Osteoblast (primary cell): ENCODE measurements around the gene NEUROD6. TPM values are rescaled to one million over a fixed set of nuclear protein-coding genes. Genes with fewer than 3 reads are reported as not detected.

Experiments
- DNase-seq: peaks from one replicate; pipeline ENCODE4 v3.0.0; 2011; ENCODE audit warnings: low spot score, mixed read lengths; ENCODE audit not compliant: insufficient read length; ENCODE audit errors: missing footprints
- H2AFZ ChIP-seq: 2 replicates; pipeline ENCODE4 v1.6.0; 2011; ENCODE audit warnings: mild to moderate bottlenecking, low read length
- H3K27ac ChIP-seq: 2 replicates; pipeline ENCODE4 v1.5.1; 2011; ENCODE audit warnings: mild to moderate bottlenecking, low read depth, low read length, moderate library complexity
- H3K27me3 ChIP-seq: 2 replicates; pipeline ENCODE4 v1.6.0; 2012; ENCODE audit warnings: mild to moderate bottlenecking, control low read depth, inconsistent platforms, low read length, moderate library complexity; ENCODE audit not compliant: insufficient read depth
- H3K36me3 ChIP-seq: 2 replicates; pipeline ENCODE4 v1.5.1; 2011; ENCODE audit warnings: mild to moderate bottlenecking, low read length, control low read depth, moderate library complexity; ENCODE audit not compliant: insufficient read depth
- H3K4me1 ChIP-seq: 2 replicates; pipeline ENCODE4 v1.5.1; 2011; ENCODE audit warnings: mild to moderate bottlenecking, low read length, control low read depth, moderate library complexity; ENCODE audit not compliant: insufficient read depth
- H3K4me2 ChIP-seq: 2 replicates; pipeline ENCODE4 v1.6.0; 2011; ENCODE audit warnings: mild to moderate bottlenecking, low read length; ENCODE audit not compliant: insufficient read depth
- H3K4me3 ChIP-seq: fragments of 200-600 bp; sonication (generic); 3 replicates; pipeline ENCODE4 v1.5.1; 2012; ENCODE audit warnings: mild to moderate bottlenecking, low read length, inconsistent platforms; ENCODE audit not compliant: insufficient read depth
- H3K79me2 ChIP-seq: 2 replicates; pipeline ENCODE4 v1.6.0; 2012; ENCODE audit warnings: mild to moderate bottlenecking, low read length, control low read depth, inconsistent platforms; ENCODE audit not compliant: insufficient read depth
- H3K9me3 ChIP-seq: 2 replicates; pipeline ENCODE4 v1.5.1; 2011; ENCODE audit warnings: low read depth, low read length, control low read depth
- H4K20me1 ChIP-seq: 2 replicates; pipeline ENCODE4 v1.6.0; 2012; ENCODE audit warnings: mild to moderate bottlenecking, low read length, control low read depth; ENCODE audit not compliant: insufficient read depth
- CTCF ChIP-seq: IDR thresholded peaks from 2 replicates; pipeline ENCODE4 v1.5.1; 2011; ENCODE audit warnings: mild to moderate bottlenecking, low read depth, low read length, moderate library complexity; ENCODE audit errors: extremely low read depth
- total RNA-seq: library from RNA; depleted of rRNA; stranded (reverse); fragments of >200 nt; gene quantifications from 2 replicates; pipeline ENCODE4 v1.2.3, GENCODE V29; 2012

The NEUROD6 gene
- total RNA-seq, 1 donor = not detected

- DNase-seq = no peak
These were observed 24.8 kb downstream of the NEUROD6 start for GRCh38 chr7:31315758-31316157.

GRCh38 chr7:31314781-31315180 is 25.7 kb downstream of the NEUROD6 start:
- no peak overlapping the region for H2AFZ ChIP-seq
- no peak overlapping the region for H3K4me3 ChIP-seq
- H3K27ac ChIP-seq = no peak overlapping the region
- H3K79me2 ChIP-seq = no peaks in the 10 kb centered on the region
- no peak overlapping the region for H3K4me2 ChIP-seq
- no peaks in the 10 kb centered on the region for H3K27me3 ChIP-seq
- DNase-seq = no peak
- H4K20me1 ChIP-seq = no peaks in the 10 kb centered on the region
- TF ChIP-seq CTCF = no peak
- H3K36me3 ChIP-seq = no peaks in the 10 kb centered on the region
- no peaks in the 10 kb centered on the region for H3K9me3 ChIP-seq
- H3K4me1 ChIP-seq = no peaks in the 10 kb centered on the region

More at GRCh38 chr7:31315758-31316157, 24.8 kb downstream of the NEUROD6 start:
- no peaks in the 10 kb centered on the region for H4K20me1 ChIP-seq
- TF ChIP-seq CTCF = no peak
- no peaks in the 10 kb centered on the region for H3K79me2 ChIP-seq
- no peak overlapping the region for H2AFZ ChIP-seq
- H3K27me3 ChIP-seq = no peaks in the 10 kb centered on the region
- no peak overlapping the region for H3K27ac ChIP-seq
- H3K4me1 ChIP-seq = no peaks in the 10 kb centered on the region
- H3K4me3 ChIP-seq = no peak overlapping the region
- H3K4me2 ChIP-seq = no peak overlapping the region
- H3K9me3 ChIP-seq = no peaks in the 10 kb centered on the region
- no peaks in the 10 kb centered on the region for H3K36me3 ChIP-seq

GRCh38 chr7:31312889-31313288 is 27.6 kb downstream of the NEUROD6 start:
- no peak for DNase-seq

GRCh38 chr7:31311552-31311951 is 29.0 kb downstream of the NEUROD6 start:
- H3K4me2 ChIP-seq = no peak overlapping the region
- H3K27ac ChIP-seq = no peak overlapping the region
- no peak for DNase-seq
- no peak overlapping the region for H3K4me3 ChIP-seq
- TF ChIP-seq CTCF = no peak
- H4K20me1 ChIP-seq = no peaks in the 10 kb centered on the region
- H2AFZ ChIP-seq = no peak overlapping the region
- H3K79me2 ChIP-seq = no peaks in the 10 kb centered on the region
- no peaks in the 10 kb centered on the region for H3K4me1 ChIP-seq
- H3K36me3 ChIP-seq = no peaks in the 10 kb centered on the region
- no peaks in the 10 kb centered on the region for H3K9me3 ChIP-seq
- H3K27me3 ChIP-seq = no peaks in the 10 kb centered on the region

More at GRCh38 chr7:31312889-31313288, 27.6 kb downstream of the NEUROD6 start:
- Histone ChIP-seq H3K4me3 (no peak overlapping the region), H3K4me2 (no peak overlapping the region), H3K4me1 (no peaks in the 10 kb centered on the region), H3K36me3 (no peaks in the 10 kb centered on the region), H3K27ac (no peak overlapping the region), H3K79me2 (no peaks in the 10 kb centered on the region), H4K20me1 (no peaks in the 10 kb centered on the region), H3K27me3 (no peaks in the 10 kb centered on the region), H2AFZ (no peak overlapping the region), H3K9me3 (no peaks in the 10 kb centered on the region)
- TF ChIP-seq CTCF = no peak
